ENCODE data around the gene VSTM1.

Gene VSTM1

DNA sequence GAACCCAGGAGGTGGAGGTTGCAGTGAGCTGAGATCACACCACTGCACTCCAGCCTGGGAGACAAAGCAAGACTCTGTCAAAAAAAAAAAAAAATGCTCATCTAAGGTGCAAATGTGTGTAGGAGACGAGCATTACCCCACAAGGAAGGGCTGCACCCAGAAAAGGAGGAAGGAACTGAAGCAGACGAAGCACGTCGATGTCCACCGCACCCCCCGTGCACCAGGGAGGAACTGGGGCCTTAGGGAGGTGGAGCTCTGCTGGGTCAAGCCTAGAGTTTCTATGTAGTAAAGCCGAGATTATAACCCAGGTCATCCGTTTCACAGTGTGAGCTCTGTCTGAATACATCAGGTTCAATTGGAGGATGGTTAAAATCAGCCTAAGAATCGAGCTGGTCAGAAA, 1.1 kb downstream of the VSTM1 start:
- ATAC-seq: no peak
- TF ChIP-seq TOX (CRISPR knock-in tag; IDR thresholded peaks at IDR 0.05; ENCODE audit: borderline replicate concordance): no peak
- no peak for TF ChIP-seq ZNF565 (CRISPR knock-in tag; conservative IDR thresholded peaks at IDR 0.05; ENCODE audit: low read depth)
- TF ChIP-seq SNAI2 (CRISPR knock-in tag; IDR thresholded peaks at IDR 0.05): no peak
- TF ChIP-seq, protein P1, sequence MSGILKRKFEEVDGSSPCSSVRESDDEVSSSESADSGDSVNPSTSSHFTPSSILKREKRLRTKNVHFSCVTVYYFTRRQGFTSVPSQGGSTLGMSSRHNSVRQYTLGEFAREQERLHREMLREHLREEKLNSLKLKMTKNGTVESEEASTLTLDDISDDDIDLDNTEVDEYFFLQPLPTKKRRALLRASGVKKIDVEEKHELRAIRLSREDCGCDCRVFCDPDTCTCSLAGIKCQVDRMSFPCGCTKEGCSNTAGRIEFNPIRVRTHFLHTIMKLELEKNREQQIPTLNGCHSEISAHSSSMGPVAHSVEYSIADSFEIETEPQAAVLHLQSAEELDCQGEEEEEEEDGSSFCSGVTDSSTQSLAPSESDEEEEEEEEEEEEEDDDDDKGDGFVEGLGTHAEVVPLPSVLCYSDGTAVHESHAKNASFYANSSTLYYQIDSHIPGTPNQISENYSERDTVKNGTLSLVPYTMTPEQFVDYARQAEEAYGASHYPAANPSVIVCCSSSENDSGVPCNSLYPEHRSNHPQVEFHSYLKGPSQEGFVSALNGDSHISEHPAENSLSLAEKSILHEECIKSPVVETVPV (CRISPR knock-in tag; IDR thresholded peaks at IDR 0.05): no peak
- no peak for TF ChIP-seq RARB (CRISPR knock-in tag; IDR thresholded peaks at IDR 0.05)
- no peak for TF ChIP-seq ISL1 (CRISPR knock-in tag; IDR thresholded peaks at IDR 0.05)
- TF ChIP-seq, protein P2, sequence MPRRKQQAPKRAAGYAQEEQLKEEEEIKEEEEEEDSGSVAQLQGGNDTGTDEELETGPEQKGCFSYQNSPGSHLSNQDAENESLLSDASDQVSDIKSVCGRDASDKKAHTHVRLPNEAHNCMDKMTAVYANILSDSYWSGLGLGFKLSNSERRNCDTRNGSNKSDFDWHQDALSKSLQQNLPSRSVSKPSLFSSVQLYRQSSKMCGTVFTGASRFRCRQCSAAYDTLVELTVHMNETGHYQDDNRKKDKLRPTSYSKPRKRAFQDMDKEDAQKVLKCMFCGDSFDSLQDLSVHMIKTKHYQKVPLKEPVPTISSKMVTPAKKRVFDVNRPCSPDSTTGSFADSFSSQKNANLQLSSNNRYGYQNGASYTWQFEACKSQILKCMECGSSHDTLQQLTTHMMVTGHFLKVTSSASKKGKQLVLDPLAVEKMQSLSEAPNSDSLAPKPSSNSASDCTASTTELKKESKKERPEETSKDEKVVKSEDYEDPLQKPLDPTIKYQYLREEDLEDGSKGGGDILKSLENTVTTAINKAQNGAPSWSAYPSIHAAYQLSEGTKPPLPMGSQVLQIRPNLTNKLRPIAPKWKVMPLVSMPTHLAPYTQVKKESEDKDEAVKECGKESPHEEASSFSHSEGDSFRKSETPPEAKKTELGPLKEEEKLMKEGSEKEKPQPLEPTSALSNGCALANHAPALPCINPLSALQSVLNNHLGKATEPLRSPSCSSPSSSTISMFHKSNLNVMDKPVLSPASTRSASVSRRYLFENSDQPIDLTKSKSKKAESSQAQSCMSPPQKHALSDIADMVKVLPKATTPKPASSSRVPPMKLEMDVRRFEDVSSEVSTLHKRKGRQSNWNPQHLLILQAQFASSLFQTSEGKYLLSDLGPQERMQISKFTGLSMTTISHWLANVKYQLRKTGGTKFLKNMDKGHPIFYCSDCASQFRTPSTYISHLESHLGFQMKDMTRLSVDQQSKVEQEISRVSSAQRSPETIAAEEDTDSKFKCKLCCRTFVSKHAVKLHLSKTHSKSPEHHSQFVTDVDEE (CRISPR knock-in tag; IDR thresholded peaks at IDR 0.05): no peak
- no peak for TF ChIP-seq PPARA (CRISPR knock-in tag; IDR thresholded peaks at IDR 0.05; ENCODE audit: borderline replicate concordance)
- no peak for TF ChIP-seq ZFP30 (CRISPR knock-in tag; IDR thresholded peaks at IDR 0.05)
- TF ChIP-seq ZNF8 (CRISPR knock-in tag; IDR thresholded peaks at IDR 0.05): no peak
- TF ChIP-seq ZNF70 (CRISPR knock-in tag; IDR thresholded peaks at IDR 0.05): no peak
- TF ChIP-seq, protein P3, sequence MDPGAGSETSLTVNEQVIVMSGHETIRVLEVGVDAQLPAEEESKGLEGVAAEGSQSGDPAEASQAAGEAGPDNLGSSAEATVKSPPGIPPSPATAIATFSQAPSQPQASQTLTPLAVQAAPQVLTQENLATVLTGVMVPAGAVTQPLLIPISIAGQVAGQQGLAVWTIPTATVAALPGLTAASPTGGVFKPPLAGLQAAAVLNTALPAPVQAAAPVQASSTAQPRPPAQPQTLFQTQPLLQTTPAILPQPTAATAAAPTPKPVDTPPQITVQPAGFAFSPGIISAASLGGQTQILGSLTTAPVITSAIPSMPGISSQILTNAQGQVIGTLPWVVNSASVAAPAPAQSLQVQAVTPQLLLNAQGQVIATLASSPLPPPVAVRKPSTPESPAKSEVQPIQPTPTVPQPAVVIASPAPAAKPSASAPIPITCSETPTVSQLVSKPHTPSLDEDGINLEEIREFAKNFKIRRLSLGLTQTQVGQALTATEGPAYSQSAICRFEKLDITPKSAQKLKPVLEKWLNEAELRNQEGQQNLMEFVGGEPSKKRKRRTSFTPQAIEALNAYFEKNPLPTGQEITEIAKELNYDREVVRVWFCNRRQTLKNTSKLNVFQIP (CRISPR knock-in tag; IDR thresholded peaks at IDR 0.05; ENCODE audit: borderline replicate concordance, low read depth): no peak
- TF ChIP-seq GLIS3 (CRISPR knock-in tag; IDR thresholded peaks at IDR 0.05): no peak

DNA sequence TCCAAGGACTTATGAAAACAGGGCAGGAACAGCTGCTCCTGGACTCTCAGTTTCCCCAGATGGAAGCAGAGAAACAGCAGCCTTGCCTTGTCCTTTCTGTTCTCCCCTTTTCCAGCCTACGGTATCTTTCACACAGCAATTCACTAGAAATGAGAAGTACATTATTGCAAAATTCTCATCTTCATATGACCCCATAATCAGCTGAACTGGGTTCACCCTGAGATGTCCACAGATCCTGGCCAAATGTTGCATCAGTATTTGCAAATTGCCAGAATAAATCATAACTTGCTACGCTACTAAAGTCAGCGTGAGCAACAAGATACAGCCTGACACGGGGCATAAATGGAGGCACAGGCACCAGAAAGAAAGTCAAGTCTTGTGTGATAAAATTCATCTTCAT, 16.1 kb downstream of the VSTM1 start:
- TF ChIP-seq SNAI2 (CRISPR knock-in tag; IDR thresholded peaks at IDR 0.05) (no peak), TOX (CRISPR knock-in tag; IDR thresholded peaks at IDR 0.05; ENCODE audit: borderline replicate concordance) (no peak)
- no peak for ATAC-seq

DNA sequence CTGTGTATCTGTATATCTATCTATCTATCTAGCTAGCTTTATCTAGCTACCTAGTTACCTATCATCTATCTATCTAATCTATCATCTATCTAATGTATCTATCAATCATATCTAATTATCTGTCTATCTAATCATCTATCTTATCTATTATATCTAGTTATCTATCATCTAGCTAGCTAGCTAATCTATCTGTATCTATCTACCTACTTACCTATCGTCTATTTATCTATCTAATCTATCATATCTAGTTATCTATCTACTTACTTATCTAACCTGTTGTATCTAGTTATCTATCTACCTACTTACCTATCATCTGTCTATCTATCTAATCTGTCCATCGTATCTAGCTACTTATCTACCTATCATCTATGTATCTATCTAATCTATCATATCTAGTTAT, 17.9 kb downstream of the VSTM1 start:
- ATAC-seq: no peak
- TF ChIP-seq ZNF565 (CRISPR knock-in tag; conservative IDR thresholded peaks at IDR 0.05; ENCODE audit: low read depth) (no peak), BACH2 (CRISPR knock-in tag; IDR thresholded peaks at IDR 0.05; ENCODE audit: borderline replicate concordance) (no peak), ARNTL (CRISPR knock-in tag; IDR thresholded peaks at IDR 0.05; ENCODE audit: borderline replicate concordance, low read depth) (no peak), CSDC2 (CRISPR knock-in tag; IDR thresholded peaks at IDR 0.05) (no peak), GLIS3 (CRISPR knock-in tag; IDR thresholded peaks at IDR 0.05) (no peak), ZNF70 (CRISPR knock-in tag; IDR thresholded peaks at IDR 0.05) (no peak), RARB (CRISPR knock-in tag; IDR thresholded peaks at IDR 0.05) (no peak)
- TF ChIP-seq, protein P2 (CRISPR knock-in tag; IDR thresholded peaks at IDR 0.05): no peak
- TF ChIP-seq, protein P3 (CRISPR knock-in tag; IDR thresholded peaks at IDR 0.05; ENCODE audit: borderline replicate concordance, low read depth): no peak

DNA sequence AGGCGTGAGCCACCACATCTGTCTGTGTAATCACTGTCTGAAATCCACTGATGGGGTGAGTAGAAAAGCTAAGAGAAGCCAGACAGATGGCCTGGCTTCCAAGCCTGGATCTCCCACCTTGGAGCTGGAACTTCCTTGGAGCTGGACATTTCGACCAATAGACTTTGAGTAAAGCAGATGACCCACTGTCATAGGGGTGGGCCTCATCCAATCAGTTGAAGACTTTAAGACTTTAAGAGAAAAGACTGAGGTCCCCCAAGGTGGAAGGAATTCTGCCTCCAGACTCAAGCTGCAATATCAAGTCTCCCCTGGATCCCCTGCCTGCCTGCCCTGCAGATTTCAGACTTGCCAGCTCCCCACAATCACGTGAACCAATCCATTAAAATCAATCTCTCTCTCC, 20.7 kb downstream of the VSTM1 start:
- ATAC-seq: no peak
- no peak for TF ChIP-seq ISL1 (CRISPR knock-in tag; IDR thresholded peaks at IDR 0.05)
- no peak for TF ChIP-seq ZNF8 (CRISPR knock-in tag; IDR thresholded peaks at IDR 0.05)
- TF ChIP-seq ZFP3 (CRISPR knock-in tag; IDR thresholded peaks at IDR 0.05): no peak
- no peak for TF ChIP-seq CSDC2 (CRISPR knock-in tag; IDR thresholded peaks at IDR 0.05)
- TF ChIP-seq, protein P2 (CRISPR knock-in tag; IDR thresholded peaks at IDR 0.05): no peak
- TF ChIP-seq, protein P1 (CRISPR knock-in tag; IDR thresholded peaks at IDR 0.05): no peak
- no peak for TF ChIP-seq TOX (CRISPR knock-in tag; IDR thresholded peaks at IDR 0.05; ENCODE audit: borderline replicate concordance)
- no peak for TF ChIP-seq GLIS3 (CRISPR knock-in tag; IDR thresholded peaks at IDR 0.05)
- no peak for TF ChIP-seq ARNTL (CRISPR knock-in tag; IDR thresholded peaks at IDR 0.05; ENCODE audit: borderline replicate concordance, low read depth)
- no peak for TF ChIP-seq ZFP30 (CRISPR knock-in tag; IDR thresholded peaks at IDR 0.05)
- no peak for TF ChIP-seq ZNF70 (CRISPR knock-in tag; IDR thresholded peaks at IDR 0.05)
- TF ChIP-seq PPARA (CRISPR knock-in tag; IDR thresholded peaks at IDR 0.05; ENCODE audit: borderline replicate concordance): no peak
- TF ChIP-seq SNAI2 (CRISPR knock-in tag; IDR thresholded peaks at IDR 0.05): no peak
- no peak for TF ChIP-seq RARB (CRISPR knock-in tag; IDR thresholded peaks at IDR 0.05)
- no peak for TF ChIP-seq ZC3H10 (CRISPR knock-in tag; IDR thresholded peaks at IDR 0.05)
